Brain pericyte (primary cell): ENCODE measurements around the gene KCNIP3.
"Not testable (repeated sequence)": the region's sequence is repeated elsewhere in the genome, so short reads cannot be mapped to it uniquely, and the experiment has no call there.

Experiments
- DNase-seq: peaks from one replicate; pipeline ENCODE4 v3.0.0-alpha.2; 2012; ENCODE audit warnings: low read depth, low spot score

KCNIP3 gene

GRCh38 chr2:95346738-95347671 lies 49.9 kb downstream of the KCNIP3 start:
- no peak for DNase-seq

- no peak for DNase-seq
These were observed 50.8 kb downstream of the KCNIP3 start for GRCh38 chr2:95347681-95348608.

- no peak for DNase-seq
These were observed 51.7 kb downstream of the KCNIP3 start for GRCh38 chr2:95348609-95349567.

- DNase-seq = no peak
These were observed 52.6 kb downstream of the KCNIP3 start for GRCh38 chr2:95349568-95350322.

- no peak for DNase-seq
These were observed 53.2 kb downstream of the KCNIP3 start for GRCh38 chr2:95350368-95350767.

GRCh38 chr2:95350774-95351597 lies 53.8 kb downstream of the KCNIP3 start:
- DNase-seq = no peak

- no peak for DNase-seq
These were observed 54.4 kb downstream of the KCNIP3 start for GRCh38 chr2:95351598-95351915.

- DNase-seq = no peak
These were observed 55.3 kb downstream of the KCNIP3 start for GRCh38 chr2:95352310-95353054.

- no peak for DNase-seq
These were observed 56.0 kb downstream of the KCNIP3 start for GRCh38 chr2:95353055-95353575.

GRCh38 chr2:95353613-95354468 lies 56.7 kb downstream of the KCNIP3 start:
- no peak for DNase-seq

- DNase-seq = no peak
These were observed 57.3 kb downstream of the KCNIP3 start for GRCh38 chr2:95354469-95354901.

GRCh38 chr2:95354925-95355324 lies 57.8 kb downstream of the KCNIP3 start:
- no peak for DNase-seq

GRCh38 chr2:95355486-95355885 lies 58.3 kb downstream of the KCNIP3 start:
- DNase-seq = not testable (repeated sequence)

- DNase-seq = no peak
These were observed 59.9 kb downstream of the KCNIP3 start for GRCh38 chr2:95356821-95357700.

GRCh38 chr2:95357717-95358280 lies 60.7 kb downstream of the KCNIP3 start:
- DNase-seq = no peak

GRCh38 chr2:95359031-95359430 lies 61.9 kb downstream of the KCNIP3 start:
- no peak for DNase-seq
